MM.1S (cell line): ENCODE measurements around the gene NCBP1.

ENCODE experiments used
- DNase-seq: peaks from one replicate; pipeline ENCODE4 v3.0.0-alpha.2; 2015
- H2AFZ ChIP-seq: fragments of 300-600 bp; sonication (generic); 2 replicates; pipeline ENCODE4 v1.6.0; 2016; ENCODE audit warnings: antibody characterized with exemption, low read length
- H3F3A ChIP-seq: fragments of 300-600 bp; sonication (generic); 2 replicates; pipeline ENCODE4 v1.6.1; 2016; ENCODE audit warnings: mild to moderate bottlenecking, antibody characterized with exemption, low read length, moderate library complexity, mixed read lengths; ENCODE audit not compliant: insufficient read depth
- H3K27ac ChIP-seq: fragments of 300-600 bp; sonication (generic); 2 replicates; pipeline ENCODE4 v1.5.1; 2016; ENCODE audit warnings: mild to moderate bottlenecking, low read length
- H3K27me3 ChIP-seq: fragments of 300-600 bp; sonication (generic); replicated peaks from 2 replicates; pipeline ENCODE4 v1.6.0; 2016; ENCODE audit warnings: low read length; ENCODE audit not compliant: insufficient read depth
- H3K36me3 ChIP-seq: fragments of 300-600 bp; sonication (generic); replicated peaks from 2 replicates; pipeline ENCODE4 v1.6.1; 2016; ENCODE audit warnings: mild to moderate bottlenecking, low read length, mixed read lengths; ENCODE audit not compliant: insufficient read depth
- H3K4me1 ChIP-seq: fragments of 300-600 bp; sonication (generic); 2 replicates; pipeline ENCODE4 v1.6.1; 2016; ENCODE audit warnings: low read length, mixed read lengths
- H3K4me2 ChIP-seq: fragments of 300-600 bp; sonication (generic); 2 replicates; pipeline ENCODE4 v1.6.0; 2016; ENCODE audit warnings: low read depth, low read length
- H3K4me3 ChIP-seq: fragments of 300-600 bp; sonication (generic); 2 replicates; pipeline ENCODE4 v1.5.1; 2016; ENCODE audit warnings: low read length, mixed read lengths
- H3K79me2 ChIP-seq: fragments of 300-600 bp; sonication (generic); 2 replicates; pipeline ENCODE4 v1.6.1; 2016; ENCODE audit warnings: mixed run types, low read length, mixed read lengths
- H3K9ac ChIP-seq: fragments of 300-600 bp; sonication (generic); 2 replicates; pipeline ENCODE4 v1.6.1; 2016; ENCODE audit warnings: low read length, mixed read lengths
- H3K9me2 ChIP-seq: fragments of 300-600 bp; sonication (generic); replicated peaks from 2 replicates; pipeline ENCODE4 v1.6.1; 2016; ENCODE audit warnings: mild to moderate bottlenecking, low read length, mixed read lengths; ENCODE audit not compliant: insufficient read depth
- H3K9me3 ChIP-seq: fragments of 300-600 bp; sonication (generic); replicated peaks from 2 replicates; pipeline ENCODE4 v1.6.1; 2016; ENCODE audit warnings: mild to moderate bottlenecking, low read length, mixed read lengths; ENCODE audit not compliant: insufficient read depth
- H4K20me1 ChIP-seq: fragments of 300-600 bp; sonication (generic); 2 replicates; pipeline ENCODE4 v1.6.1; 2016; ENCODE audit warnings: mild to moderate bottlenecking, low read length, moderate library complexity, mixed read lengths; ENCODE audit not compliant: insufficient read depth
- CTCF ChIP-seq: fragments of 300-600 bp; sonication (generic); IDR thresholded peaks from 2 replicates; pipeline ENCODE4 v1.5.1; 2016; ENCODE audit warnings: antibody characterized with exemption, low read length, mixed read lengths
- EZH2 ChIP-seq: fragments of 300-600 bp; sonication (generic); optimal IDR thresholded peaks from 2 replicates; pipeline ENCODE3; 2017; ENCODE audit warnings: low read depth, mild to moderate bottlenecking, antibody characterized with exemption, low read length, mixed read lengths
- EZH2phosphoT487 ChIP-seq: fragments of 300-600 bp; sonication (generic); IDR thresholded peaks from 2 replicates; pipeline ENCODE4 v1.6.1; 2018; ENCODE audit warnings: antibody characterized with exemption, low read length

NCBP1 gene

GRCh38 chr9:97628668-97629067 is 5.0 kb upstream of the NCBP1 start:
- no peaks in the 10 kb centered on the region for H3K27me3 ChIP-seq
- peaks cover 16% of the 10 kb centered on the region for H3K4me1 ChIP-seq
- H3K9me3 ChIP-seq: no peaks in the 10 kb centered on the region
- no peak for TF ChIP-seq EZH2
- TF ChIP-seq EZH2phosphoT487: no peak
- TF ChIP-seq CTCF: no peak
- no peak overlapping the region for H2AFZ ChIP-seq
- peaks cover 5% of the 10 kb centered on the region; the same call in 1 of the 2 replicates for H3K36me3 ChIP-seq
- H3K9ac ChIP-seq: no peak overlapping the region
- DNase-seq: no peak
- peaks cover 42% of the 10 kb centered on the region for H3K79me2 ChIP-seq
- H3K9me2 ChIP-seq: no peaks in the 10 kb centered on the region
- peaks cover 18% of the 10 kb centered on the region for H3F3A ChIP-seq
- no peaks in the 10 kb centered on the region for H4K20me1 ChIP-seq
- no peak overlapping the region for H3K4me2 ChIP-seq
- no peak overlapping the region for H3K4me3 ChIP-seq
- no peak overlapping the region for H3K27ac ChIP-seq

- peaks cover 47% of the 10 kb centered on the region for H3K79me2 ChIP-seq
Measured at GRCh38 chr9:97629156-97629555, 4.5 kb upstream of the NCBP1 start.

GRCh38 chr9:97630591-97630990 is 3.0 kb upstream of the NCBP1 start:
- Histone ChIP-seq H3K27me3 (no peaks in the 10 kb centered on the region), H2AFZ (no peak overlapping the region), H3K27ac (no peak overlapping the region), H3K36me3 (no peaks in the 10 kb centered on the region), H3K4me1 (peaks cover 23% of the 10 kb centered on the region), H3F3A (peaks cover 27% of the 10 kb centered on the region), H3K79me2 (peaks cover 62% of the 10 kb centered on the region), H3K4me3 (no peak overlapping the region), H3K9me2 (no peaks in the 10 kb centered on the region), H3K9me3 (no peaks in the 10 kb centered on the region), H3K4me2 (no peak overlapping the region), H3K9ac (no peak overlapping the region), H4K20me1 (no peaks in the 10 kb centered on the region)
- TF ChIP-seq CTCF: no peak
- TF ChIP-seq EZH2: no peak
- no peak for TF ChIP-seq EZH2phosphoT487
- no peak for DNase-seq

More at GRCh38 chr9:97629156-97629555, 4.5 kb upstream of the NCBP1 start:
- no peaks in the 10 kb centered on the region for H4K20me1 ChIP-seq
- TF ChIP-seq EZH2 (no peak), CTCF (no peak)
- peaks cover 5% of the 10 kb centered on the region; the same call in 1 of the 2 replicates for H3K36me3 ChIP-seq
- H3K9ac ChIP-seq: no peak overlapping the region
- DNase-seq: no peak
- no peak overlapping the region for H2AFZ ChIP-seq
- no peak overlapping the region for H3K4me3 ChIP-seq
- H3K4me2 ChIP-seq: no peak overlapping the region
- H3F3A ChIP-seq: peaks cover 23% of the 10 kb centered on the region
- no peaks in the 10 kb centered on the region for H3K9me2 ChIP-seq
- no peak overlapping the region for H3K27ac ChIP-seq
- H3K9me3 ChIP-seq: no peaks in the 10 kb centered on the region
- no peaks in the 10 kb centered on the region for H3K27me3 ChIP-seq
- H3K4me1 ChIP-seq: peaks cover 16% of the 10 kb centered on the region
